Lower leg skin (tissue), 3 donors: ENCODE results near the gene EMP2.

Source experiments
- POLR2A ChIP-seq, 2 donors: fragments of 450-650 bp; IDR thresholded peaks; one replicate each; pipeline ENCODE4 v1.6.1; 2016 to 2017; ENCODE audit warnings: antibody characterized with exemption in 2 of 2, mild to moderate bottlenecking in 1 of 2, moderate library complexity in 1 of 2
- TF ChIP-seq, protein P1 (sequence below), 3 donors: fragments of 450-650 bp; IDR thresholded peaks; one replicate each; pipeline ENCODE4 v1.5.1; 2016; ENCODE audit warnings: antibody characterized with exemption in 3 of 3, mild to moderate bottlenecking in 3 of 3, moderate library complexity in 2 of 3

DNA sequence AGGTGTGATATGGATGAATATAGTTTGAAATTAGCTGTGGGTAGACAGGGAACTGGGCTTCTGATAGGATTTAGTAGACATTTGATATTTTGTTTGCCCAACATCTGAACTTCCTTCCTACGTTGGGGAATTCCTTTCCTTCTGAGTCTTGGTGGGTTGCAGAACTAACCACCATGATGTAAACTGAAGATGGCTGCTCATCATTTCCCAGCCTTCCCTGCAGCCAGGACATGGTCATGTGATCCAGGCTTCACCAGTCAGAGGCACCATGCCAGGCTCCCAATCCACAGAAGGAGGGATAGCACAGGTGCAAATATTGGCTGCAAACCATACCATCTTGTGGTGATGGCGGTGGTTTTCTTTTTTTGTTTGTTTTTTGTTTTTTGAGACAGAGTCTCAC lies 57.4 kb downstream of the EMP2 start:
- TF ChIP-seq, protein P1, sequence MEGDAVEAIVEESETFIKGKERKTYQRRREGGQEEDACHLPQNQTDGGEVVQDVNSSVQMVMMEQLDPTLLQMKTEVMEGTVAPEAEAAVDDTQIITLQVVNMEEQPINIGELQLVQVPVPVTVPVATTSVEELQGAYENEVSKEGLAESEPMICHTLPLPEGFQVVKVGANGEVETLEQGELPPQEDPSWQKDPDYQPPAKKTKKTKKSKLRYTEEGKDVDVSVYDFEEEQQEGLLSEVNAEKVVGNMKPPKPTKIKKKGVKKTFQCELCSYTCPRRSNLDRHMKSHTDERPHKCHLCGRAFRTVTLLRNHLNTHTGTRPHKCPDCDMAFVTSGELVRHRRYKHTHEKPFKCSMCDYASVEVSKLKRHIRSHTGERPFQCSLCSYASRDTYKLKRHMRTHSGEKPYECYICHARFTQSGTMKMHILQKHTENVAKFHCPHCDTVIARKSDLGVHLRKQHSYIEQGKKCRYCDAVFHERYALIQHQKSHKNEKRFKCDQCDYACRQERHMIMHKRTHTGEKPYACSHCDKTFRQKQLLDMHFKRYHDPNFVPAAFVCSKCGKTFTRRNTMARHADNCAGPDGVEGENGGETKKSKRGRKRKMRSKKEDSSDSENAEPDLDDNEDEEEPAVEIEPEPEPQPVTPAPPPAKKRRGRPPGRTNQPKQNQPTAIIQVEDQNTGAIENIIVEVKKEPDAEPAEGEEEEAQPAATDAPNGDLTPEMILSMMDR (IDR thresholded peaks at IDR 0.05): no peak
- no peak for TF ChIP-seq POLR2A (IDR thresholded peaks at IDR 0.05)
